HepG2 (cell line): Measurements from ENCODE around the gene TLN1. TPM values are rescaled to one million over a fixed set of nuclear protein-coding genes. Genes with fewer than 3 reads are reported as not detected.

Experiments used
- KAT2B ChIP-seq: fragments of 150-350 bp; IDR thresholded peaks from 2 replicates; pipeline ENCODE4 v1.6.1; 2014; ENCODE audit warnings: low read depth, low read length, borderline replicate concordance
- SMAD9 ChIP-seq: sonication (generic); formaldehyde crosslinking; IDR thresholded peaks from 2 replicates; pipeline ENCODE4 v1.5.1; 2020; ENCODE audit warnings: mild to moderate bottlenecking, missing genetic modification reagents
- SNAPC4 ChIP-seq: sonication (generic); formaldehyde crosslinking; IDR thresholded peaks from 2 replicates; pipeline ENCODE4 v1.4.0; 2020; ENCODE audit warnings: mild to moderate bottlenecking, missing genetic modification reagents
- SRSF1 ChIP-seq: fragments of 200-400 bp; formaldehyde crosslinking; optimal IDR thresholded peaks from 2 replicates; pipeline ENCODE3; 2017; ENCODE audit warnings: mild to moderate bottlenecking, low read depth, low read length, moderate library complexity
- ZFAT ChIP-seq: sonication (generic); formaldehyde crosslinking; conservative IDR thresholded peaks from 2 replicates; pipeline ENCODE4 v1.8.1; 2023; ENCODE audit warnings: missing genetic modification reagents, inconsistent platforms
- ZNF263 ChIP-seq: sonication (generic); formaldehyde crosslinking; IDR thresholded peaks from 2 replicates; pipeline ENCODE4 v1.4.0; 2020; ENCODE audit warnings: missing genetic modification reagents
- ZNF557 ChIP-seq: sonication (generic); formaldehyde crosslinking; IDR thresholded peaks from 2 replicates; pipeline ENCODE4 v1.4.0; 2020; ENCODE audit warnings: missing genetic modification reagents
- ZNF660 ChIP-seq: sonication (generic); formaldehyde crosslinking; IDR thresholded peaks from 2 replicates; pipeline ENCODE4 v1.5.1; 2020; ENCODE audit warnings: mild to moderate bottlenecking, low read depth, missing genetic modification reagents, borderline replicate concordance
- ZNF775 ChIP-seq: sonication (generic); formaldehyde crosslinking; IDR thresholded peaks from 2 replicates; pipeline ENCODE4 v1.4.0; 2020; ENCODE audit warnings: missing genetic modification reagents, mild to moderate bottlenecking, moderate library complexity, borderline replicate concordance
- polyA plus RNA-seq, 8 experiments: library from polyadenylated mRNA; depleted of rRNA in 3 of 8; stranded (reverse) in 7 of 8; unstranded in 1 of 8; fragments of >200 nt; fragmentation: Illumina TruSeq in 4 of 8; extraction: Trizol in 4 of 8; gene quantifications; 2 replicates each; pipeline versions ENCODE4 v1.2.1 to v1.2.3, GENCODE V29; 2011 to 2016; ENCODE audit warnings: low read depth in 4 of 8, missing spikeins in 1 of 8, mixed read lengths in 1 of 8; ENCODE audit not compliant: insufficient read depth in 1 of 8
- total RNA-seq, 5 experiments: library from RNA; depleted of rRNA; stranded (reverse); fragments of >200 nt; fragmentation: Illumina TruSeq; extraction: Trizol; gene quantifications; 2 replicates each; pipeline ENCODE4 v1.2.3, GENCODE V29; 2016; ENCODE audit warnings: low read depth in 1 of 5
- TF ChIP-seq, protein P1 (sequence below): sonication (generic); formaldehyde crosslinking; IDR thresholded peaks from 2 replicates; pipeline ENCODE4 v1.5.0; 2020; ENCODE audit warnings: mild to moderate bottlenecking, missing genetic modification reagents
- TF ChIP-seq, protein P2 (sequence below): sonication (generic); formaldehyde crosslinking; IDR thresholded peaks from 2 replicates; pipeline ENCODE4 v1.9.0; 2021; ENCODE audit warnings: missing genetic modification reagents, borderline replicate concordance
- TF ChIP-seq, protein P3 (sequence below): sonication (generic); formaldehyde crosslinking; IDR thresholded peaks from 2 replicates; pipeline ENCODE4 v1.8.0; 2022; ENCODE audit warnings: mild to moderate bottlenecking, missing genetic modification reagents; ENCODE audit not compliant: insufficient replicate concordance

Gene TLN1
- total and polyA plus RNA-seq, 2 of the 13 experiments (the other 11 are each of a cell fraction or from before 2014, with no cell fraction given): 35.2 to 51.8 TPM

GRCh38 chr9:35664531-35665470, 67.2 kb downstream of the TLN1 start, which contains the start of gene ARHGEF39 (continued):
- TF ChIP-seq, protein P1, sequence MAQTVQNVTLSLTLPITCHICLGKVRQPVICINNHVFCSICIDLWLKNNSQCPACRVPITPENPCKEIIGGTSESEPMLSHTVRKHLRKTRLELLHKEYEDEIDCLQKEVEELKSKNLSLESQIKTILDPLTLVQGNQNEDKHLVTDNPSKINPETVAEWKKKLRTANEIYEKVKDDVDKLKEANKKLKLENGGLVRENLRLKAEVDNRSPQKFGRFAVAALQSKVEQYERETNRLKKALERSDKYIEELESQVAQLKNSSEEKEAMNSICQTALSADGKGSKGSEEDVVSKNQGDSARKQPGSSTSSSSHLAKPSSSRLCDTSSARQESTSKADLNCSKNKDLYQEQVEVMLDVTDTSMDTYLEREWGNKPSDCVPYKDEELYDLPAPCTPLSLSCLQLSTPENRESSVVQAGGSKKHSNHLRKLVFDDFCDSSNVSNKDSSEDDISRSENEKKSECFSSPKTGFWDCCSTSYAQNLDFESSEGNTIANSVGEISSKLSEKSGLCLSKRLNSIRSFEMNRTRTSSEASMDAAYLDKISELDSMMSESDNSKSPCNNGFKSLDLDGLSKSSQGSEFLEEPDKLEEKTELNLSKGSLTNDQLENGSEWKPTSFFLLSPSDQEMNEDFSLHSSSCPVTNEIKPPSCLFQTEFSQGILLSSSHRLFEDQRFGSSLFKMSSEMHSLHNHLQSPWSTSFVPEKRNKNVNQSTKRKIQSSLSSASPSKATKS: no peak
- TF ChIP-seq ZFAT (CRISPR knock-in tag) (no peak), ZNF263 (CRISPR knock-in tag) (peak; percentile 50; the same call in 1 of the 2 replicates), ZNF557 (no peak), ZNF775 (no peak), SRSF1 (no peak), SMAD9 (CRISPR knock-in tag) (0 out of 2 replicates have a peak, but pooled peaks have one; percentile 48), SNAPC4 (CRISPR knock-in tag) (no peak), KAT2B (no peak), ZNF660 (CRISPR knock-in tag) (no peak)
- TF ChIP-seq, protein P2, sequence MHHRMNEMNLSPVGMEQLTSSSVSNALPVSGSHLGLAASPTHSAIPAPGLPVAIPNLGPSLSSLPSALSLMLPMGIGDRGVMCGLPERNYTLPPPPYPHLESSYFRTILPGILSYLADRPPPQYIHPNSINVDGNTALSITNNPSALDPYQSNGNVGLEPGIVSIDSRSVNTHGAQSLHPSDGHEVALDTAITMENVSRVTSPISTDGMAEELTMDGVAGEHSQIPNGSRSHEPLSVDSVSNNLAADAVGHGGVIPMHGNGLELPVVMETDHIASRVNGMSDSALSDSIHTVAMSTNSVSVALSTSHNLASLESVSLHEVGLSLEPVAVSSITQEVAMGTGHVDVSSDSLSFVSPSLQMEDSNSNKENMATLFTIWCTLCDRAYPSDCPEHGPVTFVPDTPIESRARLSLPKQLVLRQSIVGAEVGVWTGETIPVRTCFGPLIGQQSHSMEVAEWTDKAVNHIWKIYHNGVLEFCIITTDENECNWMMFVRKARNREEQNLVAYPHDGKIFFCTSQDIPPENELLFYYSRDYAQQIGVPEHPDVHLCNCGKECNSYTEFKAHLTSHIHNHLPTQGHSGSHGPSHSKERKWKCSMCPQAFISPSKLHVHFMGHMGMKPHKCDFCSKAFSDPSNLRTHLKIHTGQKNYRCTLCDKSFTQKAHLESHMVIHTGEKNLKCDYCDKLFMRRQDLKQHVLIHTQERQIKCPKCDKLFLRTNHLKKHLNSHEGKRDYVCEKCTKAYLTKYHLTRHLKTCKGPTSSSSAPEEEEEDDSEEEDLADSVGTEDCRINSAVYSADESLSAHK (CRISPR knock-in tag): no peak
- TF ChIP-seq, protein P3, sequence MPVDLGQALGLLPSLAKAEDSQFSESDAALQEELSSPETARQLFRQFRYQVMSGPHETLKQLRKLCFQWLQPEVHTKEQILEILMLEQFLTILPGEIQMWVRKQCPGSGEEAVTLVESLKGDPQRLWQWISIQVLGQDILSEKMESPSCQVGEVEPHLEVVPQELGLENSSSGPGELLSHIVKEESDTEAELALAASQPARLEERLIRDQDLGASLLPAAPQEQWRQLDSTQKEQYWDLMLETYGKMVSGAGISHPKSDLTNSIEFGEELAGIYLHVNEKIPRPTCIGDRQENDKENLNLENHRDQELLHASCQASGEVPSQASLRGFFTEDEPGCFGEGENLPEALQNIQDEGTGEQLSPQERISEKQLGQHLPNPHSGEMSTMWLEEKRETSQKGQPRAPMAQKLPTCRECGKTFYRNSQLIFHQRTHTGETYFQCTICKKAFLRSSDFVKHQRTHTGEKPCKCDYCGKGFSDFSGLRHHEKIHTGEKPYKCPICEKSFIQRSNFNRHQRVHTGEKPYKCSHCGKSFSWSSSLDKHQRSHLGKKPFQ (CRISPR knock-in tag): no peak
